T1000 (cell line): Measurements from ENCODE around the gene PDGFRA.
A peak's percentile ranks its signal among the peaks of the same experiment; 100 is the strongest.

ENCODE experiments used
- DNase-seq: peaks from one replicate; lab custom pipeline; 2025; ENCODE audit warnings: mixed read lengths; lab: John Stamatoyannopoulos, UW

The PDGFRA gene

DNA sequence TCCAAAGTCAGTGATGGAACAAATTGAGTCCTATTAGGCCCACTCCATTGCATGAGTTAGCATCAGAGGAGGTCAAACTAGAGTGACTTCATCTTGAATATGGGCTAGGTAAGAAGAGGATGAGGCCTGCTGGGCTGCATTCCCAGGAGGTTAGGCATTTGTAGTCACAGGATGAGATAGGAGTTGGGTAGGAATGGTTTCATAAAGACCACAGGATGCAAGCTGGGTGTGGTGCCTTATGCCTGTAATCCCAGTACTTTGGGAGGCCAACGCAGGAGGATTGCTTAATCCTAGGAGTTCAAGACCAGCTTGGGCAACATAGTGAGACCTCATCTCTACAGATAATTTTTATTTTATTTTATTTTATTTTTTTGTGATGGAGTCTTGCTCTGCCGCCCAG, 26.8 kb downstream of the PDGFRA start:
- no peak for DNase-seq

GRCh38 chr4:54256491-54257486, 27.7 kb downstream of the PDGFRA start:
- no peak for DNase-seq

DNA sequence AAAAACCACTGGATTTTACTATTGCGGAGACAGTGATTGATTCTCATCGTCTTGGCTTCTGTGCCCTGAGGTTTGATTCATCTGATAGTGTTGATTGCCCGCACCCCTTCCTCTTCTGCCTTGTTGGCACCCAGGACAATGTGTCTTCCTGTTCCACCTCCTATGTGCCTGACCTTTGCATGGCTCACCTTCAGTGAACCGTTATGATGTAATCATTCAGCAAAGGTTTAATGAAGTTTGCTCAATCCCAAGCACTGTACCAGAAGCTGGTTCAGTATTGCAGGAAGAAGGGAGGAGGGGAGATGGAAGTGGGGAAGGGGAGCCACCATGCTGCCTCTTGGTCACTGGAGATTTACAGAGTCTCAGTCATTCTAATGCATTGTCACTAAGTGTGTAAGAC, 36.3 kb downstream of the PDGFRA start:
- DNase-seq, result no peak

- no peak for DNase-seq
Measured at GRCh38 chr4:54268151-54268550, 39.1 kb downstream of the PDGFRA start.

- DNase-seq, result no peak
Measured at GRCh38 chr4:54271464-54271863, 42.4 kb downstream of the PDGFRA start.

DNA sequence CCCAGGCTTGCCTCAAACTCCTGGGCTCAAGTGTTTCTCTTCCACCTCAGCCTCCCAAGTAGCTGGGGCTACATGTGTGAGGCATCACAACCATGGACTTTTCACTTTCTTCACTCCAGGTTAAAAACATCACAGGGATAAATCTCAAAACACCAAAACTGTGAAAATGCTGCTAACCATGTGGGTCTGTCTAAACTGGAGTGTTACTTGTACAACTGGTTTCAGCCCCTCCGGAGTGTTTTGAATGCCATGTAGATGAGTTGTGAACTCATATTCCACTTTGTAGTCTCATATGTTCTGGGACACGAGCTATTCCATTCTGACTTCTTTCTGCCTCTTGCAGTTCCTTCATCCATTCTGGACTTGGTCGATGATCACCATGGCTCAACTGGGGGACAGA, 43.0 kb downstream of the PDGFRA start:
- no peak for DNase-seq

- no peak for DNase-seq
Measured at GRCh38 chr4:54274264-54274663, 45.2 kb downstream of the PDGFRA start.

DNA sequence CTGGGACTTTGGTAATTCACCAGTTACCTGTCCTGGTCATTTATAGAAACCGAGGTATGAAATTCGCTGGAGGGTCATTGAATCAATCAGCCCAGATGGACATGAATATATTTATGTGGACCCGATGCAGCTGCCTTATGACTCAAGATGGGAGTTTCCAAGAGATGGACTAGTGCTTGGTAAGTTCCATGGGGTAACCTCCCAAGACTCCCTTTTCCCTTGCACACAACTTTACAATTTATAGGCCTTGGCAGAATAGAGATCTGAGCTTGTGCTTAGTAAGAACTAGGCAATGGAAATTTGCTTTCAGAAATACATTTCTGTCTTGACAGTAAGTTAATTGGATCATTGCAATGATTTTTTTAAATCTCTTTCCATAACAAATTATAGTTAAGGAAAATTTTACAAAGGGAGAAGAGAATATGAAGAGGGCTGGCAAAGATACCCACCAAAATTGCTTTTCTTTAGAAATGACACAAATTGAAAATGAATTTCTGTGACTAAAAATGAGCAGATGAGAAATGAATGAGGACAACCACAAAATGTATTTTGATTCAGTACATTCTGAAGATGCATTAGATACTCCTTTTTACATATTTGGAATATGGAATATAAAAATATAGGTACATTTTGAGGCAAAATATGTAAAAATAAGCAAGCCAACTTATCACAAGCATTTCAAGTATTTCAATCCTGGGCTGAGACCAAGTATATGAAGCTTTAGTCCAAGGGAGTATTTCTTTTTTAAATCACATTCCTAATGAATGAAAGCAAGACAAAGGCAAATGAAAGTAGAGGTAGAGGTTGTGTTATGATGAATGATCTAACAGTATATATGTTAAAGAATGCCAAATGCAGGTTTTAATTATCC, 45.9 kb downstream of the PDGFRA start:
- no peak for DNase-seq

DNA sequence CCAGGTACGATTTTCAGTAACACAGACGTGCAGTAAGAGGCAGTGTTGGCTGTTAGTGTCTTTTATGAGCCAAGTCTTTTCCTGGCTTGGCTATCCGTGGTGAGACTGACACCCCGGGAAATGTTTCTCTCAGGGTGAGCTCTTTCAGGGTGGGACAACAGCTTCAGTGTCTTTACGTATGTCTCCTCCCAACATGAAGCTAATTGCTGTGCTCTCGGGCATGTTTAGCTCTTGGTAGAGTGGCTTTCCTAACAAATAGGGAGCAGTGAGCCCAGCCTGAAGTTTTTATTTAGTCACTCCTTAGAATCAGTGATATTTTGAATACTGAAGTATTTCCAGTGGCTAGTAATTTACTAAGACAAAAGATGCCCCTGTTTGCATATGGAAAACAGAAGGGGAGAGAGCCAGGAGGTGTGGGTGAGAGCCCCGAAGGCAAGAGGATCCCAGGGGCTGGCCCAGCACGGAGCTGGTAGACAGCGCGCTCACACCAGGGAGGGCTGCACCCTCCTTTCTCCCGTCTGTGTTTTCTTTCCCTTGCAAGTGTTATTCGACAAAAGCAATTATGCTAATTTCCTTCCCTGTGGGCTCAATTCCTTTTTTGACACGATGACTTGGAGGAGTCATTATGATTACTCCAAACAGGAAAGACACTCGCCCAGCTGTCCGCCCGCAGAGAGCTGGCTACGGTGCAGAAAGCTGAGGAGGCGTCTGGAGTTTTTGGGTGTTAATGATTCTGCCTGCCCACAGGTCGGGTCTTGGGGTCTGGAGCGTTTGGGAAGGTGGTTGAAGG, 47.7 kb downstream of the PDGFRA start:
- DNase-seq, result no peak

GRCh38 chr4:54277691-54278090, 48.6 kb downstream of the PDGFRA start:
- DNase-seq, result no peak

DNA sequence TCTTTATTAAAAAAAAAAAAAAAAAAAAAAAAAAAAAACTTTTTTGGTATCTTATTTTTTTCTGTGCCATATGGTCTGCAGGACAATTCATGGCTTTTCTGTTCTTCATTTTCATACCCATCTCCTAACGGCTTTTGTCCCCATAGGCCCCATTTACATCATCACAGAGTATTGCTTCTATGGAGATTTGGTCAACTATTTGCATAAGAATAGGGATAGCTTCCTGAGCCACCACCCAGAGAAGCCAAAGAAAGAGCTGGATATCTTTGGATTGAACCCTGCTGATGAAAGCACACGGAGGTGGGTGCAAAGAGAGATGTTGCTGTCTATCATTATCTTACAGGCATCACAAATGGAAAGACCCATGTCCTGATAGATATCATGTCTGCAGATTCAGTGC, 49.1 kb downstream of the PDGFRA start:
- DNase-seq, result no peak

GRCh38 chr4:54281054-54281766, 52.1 kb downstream of the PDGFRA start:
- DNase-seq, result peak; percentile 70

DNA sequence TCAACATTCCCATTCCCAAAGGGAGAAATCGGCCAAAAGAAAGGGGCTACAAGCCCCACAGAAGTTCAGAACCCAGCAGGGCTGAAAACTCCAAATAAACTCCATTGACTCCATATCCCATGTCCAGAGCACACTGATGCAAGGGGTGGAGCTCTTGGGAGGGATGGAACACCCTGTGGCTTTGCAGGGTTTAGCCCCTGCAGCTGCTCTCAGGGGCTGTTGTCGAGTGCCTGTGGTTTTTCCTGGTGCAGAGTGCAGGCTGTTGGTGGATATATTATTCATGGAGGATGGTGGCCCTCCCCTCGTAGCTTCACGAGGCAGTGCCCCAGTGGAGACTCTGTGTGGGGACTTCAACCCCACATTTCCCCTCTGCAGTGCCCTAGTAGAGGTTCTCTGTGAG, 53.7 kb downstream of the PDGFRA start:
- DNase-seq, result no peak

DNA sequence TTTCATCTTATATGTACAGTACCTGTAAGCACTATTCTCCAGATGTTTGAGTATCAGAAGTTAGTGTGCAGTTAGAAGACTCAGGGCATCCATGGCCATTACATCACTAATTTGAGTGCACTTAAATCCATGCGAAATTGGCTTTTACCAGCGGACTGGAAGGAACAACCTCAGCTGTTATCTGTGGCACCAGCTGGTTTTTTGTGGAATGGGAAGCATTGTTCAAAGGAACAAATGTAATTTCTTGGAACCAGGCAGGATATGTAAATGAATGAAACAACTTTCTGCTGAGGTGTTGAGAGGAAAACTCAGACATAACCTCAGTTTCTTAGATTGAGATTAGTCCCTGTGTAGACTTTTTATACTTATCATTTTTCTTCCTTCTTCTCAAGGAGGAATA, 60.2 kb downstream of the PDGFRA start:
- no peak for DNase-seq

- no peak for DNase-seq
Measured at GRCh38 chr4:54290980-54291379, 61.9 kb downstream of the PDGFRA start.

DNA sequence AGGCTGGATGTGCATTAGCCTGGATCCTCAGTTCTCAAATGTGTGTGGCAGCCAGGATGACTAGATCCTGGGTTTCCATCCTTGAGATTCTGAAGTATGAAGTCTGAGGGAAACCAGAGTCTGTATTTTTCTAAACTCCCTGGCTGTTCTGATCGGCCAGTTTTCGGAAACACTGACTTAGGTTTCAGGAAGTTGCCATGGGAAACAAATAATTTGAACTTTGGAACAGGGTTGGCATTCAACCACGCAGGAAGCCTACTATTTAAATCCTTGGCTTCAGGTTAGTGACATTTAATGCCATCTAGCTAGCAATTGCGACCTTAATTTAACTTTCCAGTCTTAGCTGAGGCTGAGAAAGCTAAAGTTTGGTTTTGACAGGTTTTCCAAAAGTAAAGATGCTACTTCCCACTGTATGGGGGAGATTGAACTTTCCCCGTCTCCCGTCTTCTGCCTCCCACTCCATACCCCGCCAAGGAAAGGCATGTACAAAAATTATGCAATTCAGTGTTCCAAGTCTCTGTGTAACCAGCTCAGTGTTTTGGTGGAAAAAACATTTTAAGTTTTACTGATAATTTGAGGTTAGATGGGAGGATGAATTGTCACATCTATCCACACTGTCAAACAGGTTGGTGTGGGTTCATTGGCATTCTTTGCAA, 67.6 kb downstream of the PDGFRA start:
- DNase-seq, result no peak

GRCh38 chr4:54308110-54308509, 79.0 kb downstream of the PDGFRA start:
- DNase-seq, result no peak

- no peak for DNase-seq
Measured at GRCh38 chr4:54315561-54316538, 86.8 kb downstream of the PDGFRA start.

GRCh38 chr4:54317690-54318089, 88.6 kb downstream of the PDGFRA start:
- DNase-seq, result no peak

DNA sequence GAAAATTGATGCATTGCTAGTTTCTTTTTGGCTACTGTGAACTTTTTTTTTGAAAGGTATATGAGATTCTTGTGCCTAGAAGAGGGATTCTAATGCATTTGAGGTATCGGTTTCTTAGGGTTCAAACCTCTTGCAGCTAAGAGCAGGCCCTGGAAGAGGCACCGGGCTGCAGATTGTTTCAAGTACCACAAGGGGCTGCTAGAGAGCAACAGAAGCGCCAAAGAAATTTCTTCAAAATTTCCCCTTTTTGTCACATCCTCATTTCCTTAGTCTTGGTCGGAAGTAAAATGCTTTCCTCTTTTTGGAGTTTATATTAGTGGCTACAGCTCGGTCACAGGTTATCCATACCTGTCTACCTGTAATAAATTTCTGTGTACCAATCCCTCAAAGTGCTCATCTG, 89.8 kb downstream of the PDGFRA start:
- DNase-seq, result no peak
